Glutamatergic neuron (in vitro differentiated cells): Measurements from ENCODE around the gene SLC30A1. TPM values are rescaled to one million over a fixed set of nuclear protein-coding genes. Genes with fewer than 3 reads are reported as not detected.

Experiments
- DNase-seq: peaks from one replicate; pipeline ENCODE4 v3.0.0; 2022
- H3K27ac Mint-ChIP-seq: one replicate; pipeline ENCODE4 v1.8.0; 2020; ENCODE audit warnings: mild to moderate bottlenecking, mixed read lengths, inconsistent platforms; ENCODE audit not compliant: unreplicated experiment
- H3K27me3 Mint-ChIP-seq: one replicate; pipeline ENCODE4 v1.8.0; 2020; ENCODE audit warnings: mild to moderate bottlenecking, moderate library complexity, mixed read lengths, inconsistent platforms; ENCODE audit not compliant: unreplicated experiment
- H3K36me3 Mint-ChIP-seq: one replicate; pipeline ENCODE4 v1.8.0; 2020; ENCODE audit warnings: mild to moderate bottlenecking, mixed read lengths, inconsistent platforms; ENCODE audit not compliant: unreplicated experiment
- H3K4me1 Mint-ChIP-seq: one replicate; pipeline ENCODE4 v1.8.0; 2020; ENCODE audit warnings: mild to moderate bottlenecking, low read depth, mixed read lengths, inconsistent platforms; ENCODE audit not compliant: unreplicated experiment
- H3K4me3 Mint-ChIP-seq: one replicate; pipeline ENCODE4 v1.8.0; 2020; ENCODE audit warnings: mild to moderate bottlenecking, mixed read lengths, inconsistent platforms; ENCODE audit not compliant: unreplicated experiment
- H3K9me3 Mint-ChIP-seq: one replicate; pipeline ENCODE4 v1.8.0; 2020; ENCODE audit warnings: mild to moderate bottlenecking, moderate library complexity, mixed read lengths, inconsistent platforms; ENCODE audit not compliant: unreplicated experiment
- total RNA-seq: library from RNA; stranded (reverse); fragmentation: NEBNext Ultra II Directional; extraction: Animal tissue kit (Norgen Biotek cat#: 25700); gene quantifications from one replicate; pipeline ENCODE4 v1.2.1, GENCODE V29; 2021; ENCODE audit not compliant: unreplicated experiment
- TF ChIP-seq, protein P1 (sequence below): fragments of 200-600 bp; sonication (generic); IDR thresholded peaks from one replicate; pipeline ENCODE4 v1.5.0; 2021; ENCODE audit not compliant: partially characterized antibody, unreplicated experiment

SLC30A1 gene
- total RNA-seq, 1 donor from 2014 or later, result 3.1 TPM

DNA sequence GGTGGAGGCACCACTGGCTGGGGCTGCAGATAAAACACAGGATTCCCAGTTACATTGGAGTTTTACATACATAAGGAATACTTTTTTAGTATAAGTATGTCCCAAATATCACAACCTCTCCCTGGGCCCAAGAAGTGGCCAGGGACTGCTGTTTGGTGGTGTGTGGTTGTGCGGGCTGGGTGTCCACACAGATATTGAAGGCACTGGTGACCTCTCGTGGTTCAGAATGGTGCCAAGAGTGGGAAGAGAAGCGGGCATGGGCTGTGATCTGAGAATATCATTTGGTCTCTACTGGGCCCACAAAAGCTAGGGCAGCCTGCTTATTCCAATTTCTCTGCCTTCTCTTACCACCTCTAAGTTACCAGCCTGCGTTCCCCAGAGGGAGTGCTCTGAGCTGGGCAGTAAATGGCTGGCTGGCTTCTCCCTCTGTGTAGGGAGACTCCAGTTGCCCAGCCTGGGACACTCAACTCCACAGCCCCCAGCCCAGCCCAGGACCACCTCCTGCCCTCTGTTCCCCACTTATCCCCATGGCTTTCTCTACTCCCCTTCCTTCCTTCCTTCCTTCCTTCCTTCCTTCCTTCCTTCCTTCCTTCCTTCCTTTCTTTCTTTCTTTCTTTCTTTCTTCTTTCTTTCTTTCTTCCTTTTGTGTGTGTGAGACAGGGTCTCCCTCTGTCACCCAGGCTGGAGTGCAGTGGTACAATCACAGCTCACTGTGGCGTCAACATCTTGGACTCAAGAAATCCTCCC is 44.2 kb downstream of the SLC30A1 start:
- TF ChIP-seq, protein P1, sequence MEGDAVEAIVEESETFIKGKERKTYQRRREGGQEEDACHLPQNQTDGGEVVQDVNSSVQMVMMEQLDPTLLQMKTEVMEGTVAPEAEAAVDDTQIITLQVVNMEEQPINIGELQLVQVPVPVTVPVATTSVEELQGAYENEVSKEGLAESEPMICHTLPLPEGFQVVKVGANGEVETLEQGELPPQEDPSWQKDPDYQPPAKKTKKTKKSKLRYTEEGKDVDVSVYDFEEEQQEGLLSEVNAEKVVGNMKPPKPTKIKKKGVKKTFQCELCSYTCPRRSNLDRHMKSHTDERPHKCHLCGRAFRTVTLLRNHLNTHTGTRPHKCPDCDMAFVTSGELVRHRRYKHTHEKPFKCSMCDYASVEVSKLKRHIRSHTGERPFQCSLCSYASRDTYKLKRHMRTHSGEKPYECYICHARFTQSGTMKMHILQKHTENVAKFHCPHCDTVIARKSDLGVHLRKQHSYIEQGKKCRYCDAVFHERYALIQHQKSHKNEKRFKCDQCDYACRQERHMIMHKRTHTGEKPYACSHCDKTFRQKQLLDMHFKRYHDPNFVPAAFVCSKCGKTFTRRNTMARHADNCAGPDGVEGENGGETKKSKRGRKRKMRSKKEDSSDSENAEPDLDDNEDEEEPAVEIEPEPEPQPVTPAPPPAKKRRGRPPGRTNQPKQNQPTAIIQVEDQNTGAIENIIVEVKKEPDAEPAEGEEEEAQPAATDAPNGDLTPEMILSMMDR, result no peak
- peaks cover 4% of the 10 kb centered on the region for H3K4me1 Mint-ChIP-seq
- H3K4me3 Mint-ChIP-seq, result no peak overlapping the region
- H3K27ac Mint-ChIP-seq, result no peak overlapping the region
- DNase-seq, result no peak
- H3K27me3 Mint-ChIP-seq, result peaks cover 2% of the 10 kb centered on the region
- no peaks in the 10 kb centered on the region for H3K36me3 Mint-ChIP-seq
- peaks cover 4% of the 10 kb centered on the region for H3K9me3 Mint-ChIP-seq

DNA sequence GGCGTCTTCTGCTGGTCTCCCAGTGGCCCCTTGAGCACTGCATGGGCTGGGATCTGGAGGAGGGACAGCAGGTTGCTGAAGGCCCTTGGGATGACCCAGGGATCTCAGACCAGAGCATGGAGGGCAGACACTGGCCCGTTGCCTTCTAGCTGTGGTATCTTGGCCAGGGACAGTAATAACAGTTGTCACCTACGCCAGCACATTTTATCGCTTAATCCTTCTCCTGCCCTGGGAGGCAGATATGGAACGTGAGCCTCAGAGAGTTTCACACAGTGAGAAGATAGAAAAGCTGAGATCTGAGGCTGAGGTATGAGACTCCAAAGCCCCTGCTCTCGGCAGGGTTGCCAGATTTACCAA is 46.9 kb downstream of the SLC30A1 start:
- TF ChIP-seq, protein P1, result no peak
- Mint-ChIP-seq H3K4me3 (no peak overlapping the region), H3K36me3 (no peaks in the 10 kb centered on the region), H3K27me3 (no peaks in the 10 kb centered on the region), H3K9me3 (no peaks in the 10 kb centered on the region), H3K4me1 (no peaks in the 10 kb centered on the region), H3K27ac (no peak overlapping the region)
- no peak for DNase-seq

- Mint-ChIP-seq H3K9me3 (no peaks in the 10 kb centered on the region), H3K27me3 (no peaks in the 10 kb centered on the region), H3K4me3 (no peak overlapping the region), H3K27ac (no peak overlapping the region), H3K36me3 (no peaks in the 10 kb centered on the region), H3K4me1 (no peaks in the 10 kb centered on the region)
- TF ChIP-seq, protein P1, result no peak
- DNase-seq, result no peak
These were observed 47.5 kb downstream of the SLC30A1 start for GRCh38 chr1:211531194-211532087.

- TF ChIP-seq, protein P1, result no peak
- Mint-ChIP-seq H3K9me3 (no peaks in the 10 kb centered on the region), H3K27ac (no peak overlapping the region), H3K4me3 (no peak overlapping the region), H3K27me3 (peaks cover under 1% of the 10 kb centered on the region), H3K36me3 (no peaks in the 10 kb centered on the region), H3K4me1 (no peaks in the 10 kb centered on the region)
- no peak for DNase-seq
These were observed 48.9 kb downstream of the SLC30A1 start for GRCh38 chr1:211530102-211530501.

- DNase-seq, result no peak
- H3K36me3 Mint-ChIP-seq, result no peaks in the 10 kb centered on the region
- H3K9me3 Mint-ChIP-seq, result no peaks in the 10 kb centered on the region
- no peak overlapping the region for H3K27ac Mint-ChIP-seq
- no peaks in the 10 kb centered on the region for H3K4me1 Mint-ChIP-seq
- no peak overlapping the region for H3K4me3 Mint-ChIP-seq
- TF ChIP-seq, protein P1, result no peak
- peaks cover 1% of the 10 kb centered on the region for H3K27me3 Mint-ChIP-seq
These were observed 49.5 kb downstream of the SLC30A1 start for GRCh38 chr1:211529453-211529852.
